HEK293 (cell line): ENCODE data around the gene ITGB2.

ENCODE experiments used
- CTCF ChIP-seq: fragments of 450-650 bp; formaldehyde crosslinking; IDR thresholded peaks from 2 replicates; pipeline ENCODE4 v1.5.1; 2016; ENCODE audit warnings: missing biosample characterization, missing genetic modification characterization
- TCF7L2 ChIP-seq: IDR thresholded peaks from 2 replicates; pipeline ENCODE4 v1.6.1; 2011; ENCODE audit warnings: low read depth, mild to moderate bottlenecking, inconsistent platforms, low read length, moderate library complexity, borderline replicate concordance
- ZFP37 ChIP-seq: fragments of 450-650 bp; formaldehyde crosslinking; IDR thresholded peaks from 2 replicates; pipeline ENCODE4 v1.5.1; 2016; ENCODE audit warnings: missing biosample characterization, missing genetic modification characterization
- ZNF140 ChIP-seq: fragments of 450-650 bp; formaldehyde crosslinking; IDR thresholded peaks from 2 replicates; pipeline ENCODE4 v1.5.1; 2016; ENCODE audit warnings: missing biosample characterization, missing genetic modification characterization
- ZNF311 ChIP-seq: fragments of 450-650 bp; formaldehyde crosslinking; IDR thresholded peaks from 2 replicates; pipeline ENCODE4 v1.5.1; 2017; ENCODE audit warnings: missing biosample characterization, missing genetic modification characterization, borderline replicate concordance
- ZNF449 ChIP-seq: fragments of 450-650 bp; formaldehyde crosslinking; IDR thresholded peaks from 2 replicates; pipeline ENCODE4 v1.5.1; 2017; ENCODE audit warnings: missing biosample characterization, mild to moderate bottlenecking, missing genetic modification characterization, moderate library complexity
- ZNF76 ChIP-seq: fragments of 450-650 bp; formaldehyde crosslinking; IDR thresholded peaks from 2 replicates; pipeline ENCODE4; 2016; ENCODE audit warnings: low read depth, missing biosample characterization, missing genetic modification characterization, borderline replicate concordance
- ZNF776 ChIP-seq: fragments of 450-650 bp; formaldehyde crosslinking; IDR thresholded peaks from 2 replicates; pipeline ENCODE4 v1.5.0; 2017; ENCODE audit warnings: missing biosample characterization, missing genetic modification characterization, borderline replicate concordance
- TF ChIP-seq, protein P1 (sequence below): fragments of 450-650 bp; formaldehyde crosslinking; IDR thresholded peaks from 2 replicates; pipeline ENCODE4 v1.5.1; 2017; ENCODE audit warnings: missing biosample characterization, missing genetic modification characterization

DNA sequence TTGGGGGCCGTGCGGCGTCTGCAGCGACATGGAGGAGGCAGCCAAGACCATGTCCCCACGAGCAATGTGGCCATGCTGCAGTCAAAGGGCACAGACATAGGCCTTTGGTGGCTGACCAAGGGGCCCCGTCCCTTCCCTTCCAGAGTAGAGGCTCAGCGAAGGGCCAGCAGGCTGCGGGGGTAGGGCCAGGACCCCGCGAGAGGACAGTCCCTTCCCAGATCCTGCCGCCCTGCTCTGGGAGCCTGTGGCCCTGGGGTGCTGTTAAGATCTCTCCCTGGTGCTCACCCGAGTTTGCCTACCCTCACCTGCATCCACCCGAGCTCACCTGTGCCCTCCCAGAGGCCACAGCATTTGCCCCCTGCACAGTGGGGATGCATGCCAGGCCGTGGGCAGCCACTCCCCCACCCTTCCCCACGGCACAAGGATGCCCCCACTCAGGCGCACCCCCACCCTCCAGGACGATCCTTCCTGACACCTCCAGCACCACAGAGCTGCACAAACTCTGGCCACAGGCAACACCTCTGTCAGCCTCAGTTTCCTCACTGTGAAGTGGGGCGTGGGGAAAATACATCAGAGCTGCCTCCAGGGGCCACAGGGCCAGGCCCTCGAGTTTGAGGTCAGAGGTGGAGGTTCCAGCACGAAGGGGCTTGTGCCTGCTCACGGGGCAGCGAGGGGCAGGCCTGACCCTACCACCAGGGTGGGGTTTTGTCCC is 15.5 kb downstream of the ITGB2 start:
- no peak for TF ChIP-seq CTCF (tag by site-specific recombination)
- no peak for TF ChIP-seq TCF7L2
- no peak for TF ChIP-seq ZNF776 (tag by site-specific recombination)
- TF ChIP-seq, protein P1, sequence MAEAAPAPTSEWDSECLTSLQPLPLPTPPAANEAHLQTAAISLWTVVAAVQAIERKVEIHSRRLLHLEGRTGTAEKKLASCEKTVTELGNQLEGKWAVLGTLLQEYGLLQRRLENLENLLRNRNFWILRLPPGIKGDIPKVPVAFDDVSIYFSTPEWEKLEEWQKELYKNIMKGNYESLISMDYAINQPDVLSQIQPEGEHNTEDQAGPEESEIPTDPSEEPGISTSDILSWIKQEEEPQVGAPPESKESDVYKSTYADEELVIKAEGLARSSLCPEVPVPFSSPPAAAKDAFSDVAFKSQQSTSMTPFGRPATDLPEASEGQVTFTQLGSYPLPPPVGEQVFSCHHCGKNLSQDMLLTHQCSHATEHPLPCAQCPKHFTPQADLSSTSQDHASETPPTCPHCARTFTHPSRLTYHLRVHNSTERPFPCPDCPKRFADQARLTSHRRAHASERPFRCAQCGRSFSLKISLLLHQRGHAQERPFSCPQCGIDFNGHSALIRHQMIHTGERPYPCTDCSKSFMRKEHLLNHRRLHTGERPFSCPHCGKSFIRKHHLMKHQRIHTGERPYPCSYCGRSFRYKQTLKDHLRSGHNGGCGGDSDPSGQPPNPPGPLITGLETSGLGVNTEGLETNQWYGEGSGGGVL (tag by site-specific recombination) = no peak
- TF ChIP-seq ZNF140 (tag by site-specific recombination) = no peak
- TF ChIP-seq ZNF76 (tag by site-specific recombination) = no peak
- TF ChIP-seq ZFP37 (tag by site-specific recombination) = no peak
- TF ChIP-seq ZNF311 (tag by site-specific recombination) = no peak
- no peak for TF ChIP-seq ZNF449 (tag by site-specific recombination)
